C4-2B (cell line): ENCODE data around the gene SNTG2.

ENCODE experiments used
- ZFX ChIP-seq: fragments of 450-650 bp; IDR thresholded peaks from 2 replicates; pipeline ENCODE4 v1.6.1; 2017
- TF ChIP-seq, protein P1 (sequence below): fragments of 450-650 bp; conservative IDR thresholded peaks from 2 replicates; pipeline ENCODE4 v1.5.1; 2017; ENCODE audit warnings: mild to moderate bottlenecking

DNA sequence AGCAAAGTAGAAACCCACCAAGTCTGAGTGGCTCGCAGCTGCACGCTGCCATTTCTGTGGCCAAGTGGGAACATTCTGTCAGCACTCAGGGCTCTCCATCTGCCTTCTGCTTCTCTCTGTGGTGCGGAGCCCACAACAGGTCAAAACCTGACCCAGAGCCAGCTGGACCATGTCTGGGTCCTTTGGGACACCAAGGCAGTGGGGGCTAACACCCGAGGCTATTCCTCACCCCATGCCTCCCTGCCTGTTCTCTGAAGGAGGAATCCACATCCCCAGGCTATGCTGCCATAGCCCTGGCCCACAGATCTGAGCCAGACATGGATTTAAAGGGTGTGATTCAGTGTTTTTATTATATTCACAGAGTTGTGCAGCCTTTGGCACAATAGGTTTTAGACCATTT is 86.4 kb downstream of the SNTG2 start:
- TF ChIP-seq, protein P1, sequence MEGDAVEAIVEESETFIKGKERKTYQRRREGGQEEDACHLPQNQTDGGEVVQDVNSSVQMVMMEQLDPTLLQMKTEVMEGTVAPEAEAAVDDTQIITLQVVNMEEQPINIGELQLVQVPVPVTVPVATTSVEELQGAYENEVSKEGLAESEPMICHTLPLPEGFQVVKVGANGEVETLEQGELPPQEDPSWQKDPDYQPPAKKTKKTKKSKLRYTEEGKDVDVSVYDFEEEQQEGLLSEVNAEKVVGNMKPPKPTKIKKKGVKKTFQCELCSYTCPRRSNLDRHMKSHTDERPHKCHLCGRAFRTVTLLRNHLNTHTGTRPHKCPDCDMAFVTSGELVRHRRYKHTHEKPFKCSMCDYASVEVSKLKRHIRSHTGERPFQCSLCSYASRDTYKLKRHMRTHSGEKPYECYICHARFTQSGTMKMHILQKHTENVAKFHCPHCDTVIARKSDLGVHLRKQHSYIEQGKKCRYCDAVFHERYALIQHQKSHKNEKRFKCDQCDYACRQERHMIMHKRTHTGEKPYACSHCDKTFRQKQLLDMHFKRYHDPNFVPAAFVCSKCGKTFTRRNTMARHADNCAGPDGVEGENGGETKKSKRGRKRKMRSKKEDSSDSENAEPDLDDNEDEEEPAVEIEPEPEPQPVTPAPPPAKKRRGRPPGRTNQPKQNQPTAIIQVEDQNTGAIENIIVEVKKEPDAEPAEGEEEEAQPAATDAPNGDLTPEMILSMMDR: no peak
- TF ChIP-seq ZFX: no peak
